ENCODE results near the gene ANAPC16.
"Not testable (repeated sequence)": the region's sequence is repeated elsewhere in the genome, so short reads cannot be mapped to it uniquely, and the experiment has no call there.

The ANAPC16 gene

GRCh38 chr10:72263613-72264241, 47.9 kb downstream of the ANAPC16 start:
- DNase-seq (ENCODE audit: low spot score) = no peak

- DNase-seq (ENCODE audit: low spot score) = no peak
Observed at GRCh38 chr10:72264536-72264935, 48.7 kb downstream of the ANAPC16 start.

- DNase-seq (ENCODE audit: low spot score) = no peak
Observed at GRCh38 chr10:72265508-72265907, 49.7 kb downstream of the ANAPC16 start.

- DNase-seq (ENCODE audit: low spot score) = no peak
Observed at GRCh38 chr10:72265990-72266865, 50.4 kb downstream of the ANAPC16 start.

- no peak for DNase-seq (ENCODE audit: low spot score)
Observed at GRCh38 chr10:72267381-72267780, 51.6 kb downstream of the ANAPC16 start.

- no peak for DNase-seq (ENCODE audit: low spot score)
Observed at GRCh38 chr10:72267819-72268399, 52.1 kb downstream of the ANAPC16 start.

- not testable (repeated sequence) for DNase-seq (ENCODE audit: low spot score)
Observed at GRCh38 chr10:72268475-72269200, 52.8 kb downstream of the ANAPC16 start.

GRCh38 chr10:72270607-72271281, 54.9 kb downstream of the ANAPC16 start:
- DNase-seq (ENCODE audit: low spot score) = no peak

- DNase-seq (ENCODE audit: low spot score) = peak; percentile 72
Observed at GRCh38 chr10:72272689-72273409, 57.0 kb downstream of the ANAPC16 start.

- peak; percentile 94 for DNase-seq (ENCODE audit: low spot score)
Observed at GRCh38 chr10:72273410-72274212, 57.8 kb downstream of the ANAPC16 start, which contains the start of gene DDIT4. TSS of gene DDIT4 (plus strand) at chr10:72273924. CDS start at chr10:72274217, 293 bp downstream.

GRCh38 chr10:72274213-72274729, 58.5 kb downstream of the ANAPC16 start:
- DNase-seq (ENCODE audit: low spot score) = no peak

GRCh38 chr10:72274730-72275350, 59.0 kb downstream of the ANAPC16 start:
- DNase-seq (ENCODE audit: low spot score) = peak; percentile 72

- no peak for DNase-seq (ENCODE audit: low spot score)
Observed at GRCh38 chr10:72275351-72276012, 59.7 kb downstream of the ANAPC16 start.

- no peak for DNase-seq (ENCODE audit: low spot score)
Observed at GRCh38 chr10:72276013-72276387, 60.2 kb downstream of the ANAPC16 start.

- DNase-seq (ENCODE audit: low spot score) = no peak
Observed at GRCh38 chr10:72276421-72277339, 60.9 kb downstream of the ANAPC16 start.

- DNase-seq (ENCODE audit: low spot score) = no peak
Observed at GRCh38 chr10:72277340-72277995, 61.7 kb downstream of the ANAPC16 start.

- DNase-seq (ENCODE audit: low spot score) = no peak
Observed at GRCh38 chr10:72277996-72278667, 62.3 kb downstream of the ANAPC16 start.

Measured in D341Med (cell line).